IMR-90 (cell line): ENCODE data around the gene CDH23. TPM values are rescaled to one million over a fixed set of nuclear protein-coding genes. Genes with fewer than 3 reads are reported as not detected.

Experiments used
- ATAC-seq: fragments of 200-7000 bp; cut with Tn5 transposase; 2 replicates; pipeline ENCODE4 v1.9.1; 2020; ENCODE audit warnings: low read depth, mild to moderate bottlenecking, moderate library complexity
- BruUV-seq: library from RNA; stranded (reverse); fragments of 400-500 nt; replicated peaks from 2 replicates; lab custom pipeline; 2021; lab: Mats Ljungman, UMichigan
- CTCF ChIA-PET: fragments of 300-600 bp; formaldehyde crosslinking; extraction: SDS; loops from one replicate; lab custom pipeline; 2021; ENCODE audit warnings: antibody characterized with exemption; lab: Yijun Ruan, JAX
- POLR2A ChIA-PET: fragments of 300-600 bp; sonication (Branson Sonifier 250); formaldehyde crosslinking; loops from one replicate; lab custom pipeline; 2022; ENCODE audit warnings: antibody characterized with exemption; ENCODE audit not compliant: unreplicated experiment; lab: Charles Lee
- DNase-seq: peaks from one replicate; pipeline ENCODE4 v3.0.0; 2013
- H2AFZ ChIP-seq: replicated peaks from 2 replicates; pipeline ENCODE3; 2013; ENCODE audit warnings: low read length, mild to moderate bottlenecking; ENCODE audit not compliant: poor library complexity
- H2AK5ac ChIP-seq: 2 replicates; pipeline ENCODE4 v1.6.1; 2013; ENCODE audit warnings: low read depth, low read length, inconsistent platforms
- H2AK9ac ChIP-seq: replicated peaks from 2 replicates; pipeline ENCODE3; 2013; ENCODE audit warnings: mild to moderate bottlenecking, low read depth, low read length, moderate library complexity; ENCODE audit not compliant: poor library complexity
- H2BK120ac ChIP-seq: 2 replicates; pipeline ENCODE4 v1.6.1; 2013; ENCODE audit warnings: low read depth, low read length, inconsistent platforms
- H2BK15ac ChIP-seq: 3 replicates; pipeline ENCODE4 v1.6.1; 2013; ENCODE audit warnings: low read depth, low read length, inconsistent platforms
- H2BK20ac ChIP-seq: 2 replicates; pipeline ENCODE4 v1.6.1; 2013; ENCODE audit warnings: low read depth, mild to moderate bottlenecking, inconsistent platforms, low read length, moderate library complexity
- H2BK5ac ChIP-seq: 2 replicates; pipeline ENCODE4 v1.6.1; 2013; ENCODE audit warnings: mild to moderate bottlenecking, low read depth, low read length, inconsistent platforms; ENCODE audit not compliant: poor library complexity, severe bottlenecking
- H3K14ac ChIP-seq: replicated peaks from 2 replicates; pipeline ENCODE4 v1.6.1; 2013; ENCODE audit warnings: low read depth, low read length, inconsistent platforms
- H3K18ac ChIP-seq: 2 replicates; pipeline ENCODE4 v1.6.1; 2013; ENCODE audit warnings: low read depth, low read length, control low read depth
- H3K23ac ChIP-seq: 2 replicates; pipeline ENCODE4 v1.6.1; 2013; ENCODE audit warnings: low read depth, low read length, inconsistent platforms
- H3K27ac ChIP-seq: 2 replicates; pipeline ENCODE4 v1.5.1; 2013; ENCODE audit warnings: mild to moderate bottlenecking, control low read depth, low read length; ENCODE audit not compliant: insufficient read depth
- H3K27me3 ChIP-seq: 2 replicates; pipeline ENCODE4 v1.6.1; 2013; ENCODE audit warnings: low read length; ENCODE audit not compliant: control insufficient read depth, insufficient read depth
- H3K36me3 ChIP-seq: 2 replicates; pipeline ENCODE4 v1.6.1; 2013; ENCODE audit warnings: low read length, mixed read lengths; ENCODE audit not compliant: control insufficient read depth, insufficient read depth
- H3K4ac ChIP-seq: 2 replicates; pipeline ENCODE4 v1.6.1; 2013; ENCODE audit warnings: low read depth, low read length, inconsistent platforms
- H3K4me1 ChIP-seq: 2 replicates; pipeline ENCODE4 v1.6.1; 2013; ENCODE audit warnings: low read length, mixed read lengths; ENCODE audit not compliant: control insufficient read depth, insufficient read depth
- H3K4me2 ChIP-seq: 2 replicates; pipeline ENCODE4 v1.6.1; 2013; ENCODE audit warnings: low read depth, mild to moderate bottlenecking, control low read depth, low read length, moderate library complexity
- H3K4me3 ChIP-seq: 2 replicates; pipeline ENCODE4 v1.5.1; 2013; ENCODE audit warnings: low read depth, mild to moderate bottlenecking, control low read depth, low read length, moderate library complexity; ENCODE audit not compliant: insufficient read depth
- H3K56ac ChIP-seq: 2 replicates; pipeline ENCODE4 v1.6.1; 2013; ENCODE audit warnings: low read length, inconsistent platforms; ENCODE audit not compliant: insufficient read depth; ENCODE audit errors: extremely low read depth
- H3K79me1 ChIP-seq, 2 experiments: 2 replicates each; pipeline ENCODE4 v1.6.1; 2013; ENCODE audit warnings: low read length in 2 of 2, inconsistent platforms in 1 of 2, low read depth in 1 of 2
- H3K9ac ChIP-seq: 2 replicates; pipeline ENCODE4 v1.6.1; 2013; ENCODE audit warnings: low read depth, low read length, control low read depth
- H3K9me1 ChIP-seq: 2 replicates; pipeline ENCODE4 v1.6.1; 2013; ENCODE audit warnings: low read length, inconsistent platforms; ENCODE audit not compliant: insufficient read depth
- H3K9me3 ChIP-seq: 2 replicates; pipeline ENCODE4 v1.6.1; 2013; ENCODE audit warnings: low read length; ENCODE audit not compliant: control insufficient read depth, insufficient read depth
- H4K20me1 ChIP-seq: 2 replicates; pipeline ENCODE4 v1.6.1; 2013; ENCODE audit warnings: low read length, inconsistent platforms; ENCODE audit not compliant: insufficient read depth
- H4K5ac ChIP-seq: 2 replicates; pipeline ENCODE4 v1.6.1; 2013; ENCODE audit warnings: mild to moderate bottlenecking, low read depth, low read length, control low read depth
- H4K8ac ChIP-seq, 2 experiments: 2 replicates each; pipeline ENCODE4 v1.6.1; 2013; ENCODE audit warnings: low read depth in 2 of 2, low read length in 2 of 2, control low read depth in 1 of 2, inconsistent platforms in 1 of 2
- H4K91ac ChIP-seq: 2 replicates; pipeline ENCODE4 v1.6.1; 2013; ENCODE audit warnings: low read depth, low read length, inconsistent platforms; ENCODE audit not compliant: insufficient read depth
- BHLHE40 ChIP-seq: fragments of 150-350 bp; IDR thresholded peaks from 2 replicates; pipeline ENCODE4 v1.6.1; 2016; ENCODE audit warnings: mild to moderate bottlenecking, low read depth, low read length
- CEBPB ChIP-seq: IDR thresholded peaks from 2 replicates; pipeline ENCODE4 v1.6.1; 2012; ENCODE audit warnings: low read depth, low read length, improper control_type of control experiment
- CHD1 ChIP-seq: IDR thresholded peaks from 2 replicates; pipeline ENCODE4 v1.6.1; 2012; ENCODE audit warnings: low read depth, low read length, improper control_type of control experiment
- CTCF ChIP-seq: conservative IDR thresholded peaks from 2 replicates; pipeline ENCODE4 v1.5.1; 2012; ENCODE audit warnings: mild to moderate bottlenecking, low read depth, low read length, improper control_type of control experiment
- FOS ChIP-seq: fragments of 150-350 bp; IDR thresholded peaks from 2 replicates; pipeline ENCODE4 v1.6.1; 2016; ENCODE audit warnings: low read depth, low read length
- MAFK ChIP-seq: IDR thresholded peaks from 2 replicates; pipeline ENCODE4 v1.6.1; 2012; ENCODE audit warnings: low read depth, low read length, improper control_type of control experiment
- MAZ ChIP-seq: IDR thresholded peaks from 2 replicates; pipeline ENCODE4 v1.6.1; 2012; ENCODE audit warnings: low read depth, mild to moderate bottlenecking, low read length, improper control_type of control experiment, moderate library complexity, borderline replicate concordance
- MXI1 ChIP-seq: IDR thresholded peaks from 2 replicates; pipeline ENCODE4 v1.6.1; 2012; ENCODE audit warnings: low read depth, mild to moderate bottlenecking, low read length, moderate library complexity, borderline replicate concordance
- NFE2L2 ChIP-seq: fragments of 150-350 bp; IDR thresholded peaks from 2 replicates; pipeline ENCODE4 v1.6.1; 2016; ENCODE audit warnings: low read depth, mild to moderate bottlenecking, low read length
- POLR2A ChIP-seq: IDR thresholded peaks from 2 replicates; pipeline ENCODE4 v1.6.1; 2012; ENCODE audit warnings: mild to moderate bottlenecking, low read depth, low read length
- RAD21 ChIP-seq: IDR thresholded peaks from 2 replicates; pipeline ENCODE4 v1.6.1; 2012; ENCODE audit warnings: low read length, improper control_type of control experiment
- RCOR1 ChIP-seq: IDR thresholded peaks from 2 replicates; pipeline ENCODE4 v1.6.1; 2012; ENCODE audit warnings: mild to moderate bottlenecking, low read length, improper control_type of control experiment; ENCODE audit not compliant: insufficient replicate concordance
- RFX5 ChIP-seq: IDR thresholded peaks from 2 replicates; pipeline ENCODE4 v1.8.0; 2012; ENCODE audit warnings: low read depth, mild to moderate bottlenecking, low read length, moderate library complexity
- SMC3 ChIP-seq: fragments of 150-350 bp; IDR thresholded peaks from 2 replicates; pipeline ENCODE4 v1.6.1; 2016; ENCODE audit warnings: low read depth, mild to moderate bottlenecking, antibody characterized with exemption, low read length, moderate library complexity
- WGBS, 2 experiments: methylation state at CpG; one replicate each; pipeline versions ENCODE4 v1.1.5 to v1.1.7; 2013; ENCODE audit warnings: missing lambda C conversion rate in 2 of 2; ENCODE audit not compliant: insufficient read length in 1 of 2; ENCODE audit errors: extremely low coverage in 2 of 2; 5-methylcytosine and 5-hydroxymethylcytosine counted together
- dilution Hi-C: fragments of 300-500 bp; cut with HindIII; formaldehyde crosslinking; loops from one replicate; pipeline ENCODE4 v1.14.3; 2018; ENCODE audit warnings: low sequenced_read_pairs; ENCODE audit not compliant: unreplicated experiment
- in situ Hi-C: fragments of 300-500 bp; cut with MboI; formaldehyde crosslinking; loops from 3 replicates; pipeline ENCODE4 v1.14.3; 2019; ENCODE audit warnings: low sequenced_read_pairs, inconsistent platforms, mixed read lengths
- intact Hi-C: fragments of 100-400 bp; cut with micrococcal nuclease; formaldehyde crosslinking; loops from 2 replicates; pipeline ENCODE4 v1.10.0; 2022
- polyA plus RNA-seq, 3 experiments: library from polyadenylated mRNA; depleted of rRNA; stranded (reverse); fragments of >200 nt; gene quantifications; 2 replicates each; pipeline ENCODE4 v1.2.3, GENCODE V29; 2012; ENCODE audit warnings: low replicate concordance in 1 of 3
- total RNA-seq: library from RNA; depleted of rRNA; stranded (reverse); fragments of >200 nt; gene quantifications from 2 replicates; pipeline ENCODE4 v1.2.3, GENCODE V29; 2012
- TF ChIP-seq, protein P1 (sequence below): fragments of 150-350 bp; IDR thresholded peaks from 2 replicates; pipeline ENCODE4 v1.6.1; 2016; ENCODE audit warnings: low read depth, mild to moderate bottlenecking, low read length, moderate library complexity, borderline replicate concordance
- TF ChIP-seq, protein P2 (sequence below): fragments of 150-350 bp; IDR thresholded peaks from 2 replicates; pipeline ENCODE4 v1.6.1; 2017; ENCODE audit warnings: mild to moderate bottlenecking, antibody characterized with exemption, low read length, low read depth

CDH23 gene
- total and polyA plus RNA-seq, 2 of the 4 experiments (the other 2 are of a cell fraction), result under 0.01 to 0.03 TPM

- H2BK120ac ChIP-seq, result no peak overlapping the region
- dilution Hi-C loops, result no loop called here
- no peaks in the 10 kb centered on the region for H3K4me1 ChIP-seq
- H3K4me3 ChIP-seq, result no peak overlapping the region
- ATAC-seq (no peak), DNase-seq (no peak)
- H2BK20ac ChIP-seq, result no peak overlapping the region
- intact Hi-C loops, result no loop called here
- no peaks in the 10 kb centered on the region for H3K9me3 ChIP-seq
- in situ Hi-C loops, result no loop called here
- ChIA-PET CTCF (no interaction called here), POLR2A (no interaction called here)
- no peak overlapping the region for H3K14ac ChIP-seq
- no CpG with 5 or more reads among the region's 13 CpGs for WGBS, 2 experiments
- H3K27me3 ChIP-seq, result peaks cover 38% of the 10 kb centered on the region
- H4K20me1 ChIP-seq, result no peaks in the 10 kb centered on the region
- no peaks in the 10 kb centered on the region for H3K36me3 ChIP-seq
- H3K79me1 ChIP-seq, result no peaks in the 10 kb centered on the region
- H2AFZ ChIP-seq, result no peak overlapping the region
- H4K5ac ChIP-seq, result no peak overlapping the region
- no peak overlapping the region for H3K23ac ChIP-seq
- H4K91ac ChIP-seq, result no peak overlapping the region
- no peak overlapping the region for H2BK5ac ChIP-seq
- no peak overlapping the region for H3K4ac ChIP-seq
- H3K18ac ChIP-seq, result no peak overlapping the region
- H3K9ac ChIP-seq, result no peak overlapping the region
- H3K4me2 ChIP-seq, result no peak overlapping the region
- H3K27ac ChIP-seq, result no peak overlapping the region
- H3K9me1 ChIP-seq, result no peaks in the 10 kb centered on the region
- no TSS peak for BruUV-seq
- H2AK5ac ChIP-seq, result no peak overlapping the region
- TF ChIP-seq RFX5, result no peak
- TF ChIP-seq SMC3, result no peak
- TF ChIP-seq, protein P1, sequence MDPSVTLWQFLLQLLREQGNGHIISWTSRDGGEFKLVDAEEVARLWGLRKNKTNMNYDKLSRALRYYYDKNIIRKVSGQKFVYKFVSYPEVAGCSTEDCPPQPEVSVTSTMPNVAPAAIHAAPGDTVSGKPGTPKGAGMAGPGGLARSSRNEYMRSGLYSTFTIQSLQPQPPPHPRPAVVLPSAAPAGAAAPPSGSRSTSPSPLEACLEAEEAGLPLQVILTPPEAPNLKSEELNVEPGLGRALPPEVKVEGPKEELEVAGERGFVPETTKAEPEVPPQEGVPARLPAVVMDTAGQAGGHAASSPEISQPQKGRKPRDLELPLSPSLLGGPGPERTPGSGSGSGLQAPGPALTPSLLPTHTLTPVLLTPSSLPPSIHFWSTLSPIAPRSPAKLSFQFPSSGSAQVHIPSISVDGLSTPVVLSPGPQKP, result no peak
- no peak for TF ChIP-seq CHD1
- TF ChIP-seq MXI1, result no peak
- TF ChIP-seq NFE2L2, result no peak
- no peak for TF ChIP-seq BHLHE40
- no peak for TF ChIP-seq MAZ
- no peak for TF ChIP-seq RAD21
- no peak for TF ChIP-seq MAFK
- no peak for TF ChIP-seq RCOR1
- no peak for TF ChIP-seq CEBPB
- TF ChIP-seq CTCF, result no peak
- TF ChIP-seq POLR2A, result no peak
- TF ChIP-seq, protein P2, sequence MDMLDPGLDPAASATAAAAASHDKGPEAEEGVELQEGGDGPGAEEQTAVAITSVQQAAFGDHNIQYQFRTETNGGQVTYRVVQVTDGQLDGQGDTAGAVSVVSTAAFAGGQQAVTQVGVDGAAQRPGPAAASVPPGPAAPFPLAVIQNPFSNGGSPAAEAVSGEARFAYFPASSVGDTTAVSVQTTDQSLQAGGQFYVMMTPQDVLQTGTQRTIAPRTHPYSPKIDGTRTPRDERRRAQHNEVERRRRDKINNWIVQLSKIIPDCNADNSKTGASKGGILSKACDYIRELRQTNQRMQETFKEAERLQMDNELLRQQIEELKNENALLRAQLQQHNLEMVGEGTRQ, result no peak
- no peak for TF ChIP-seq FOS
- H2BK15ac ChIP-seq, result no peak overlapping the region
- no peak overlapping the region for H4K8ac ChIP-seq
- no peak overlapping the region for H2AK9ac ChIP-seq
- H3K56ac ChIP-seq, result no peak overlapping the region
Observed at GRCh38 chr10:71461457-71461856, 64.7 kb downstream of the CDH23 start.
